ENCODE data around the gene UHRF1.

The UHRF1 gene

DNA sequence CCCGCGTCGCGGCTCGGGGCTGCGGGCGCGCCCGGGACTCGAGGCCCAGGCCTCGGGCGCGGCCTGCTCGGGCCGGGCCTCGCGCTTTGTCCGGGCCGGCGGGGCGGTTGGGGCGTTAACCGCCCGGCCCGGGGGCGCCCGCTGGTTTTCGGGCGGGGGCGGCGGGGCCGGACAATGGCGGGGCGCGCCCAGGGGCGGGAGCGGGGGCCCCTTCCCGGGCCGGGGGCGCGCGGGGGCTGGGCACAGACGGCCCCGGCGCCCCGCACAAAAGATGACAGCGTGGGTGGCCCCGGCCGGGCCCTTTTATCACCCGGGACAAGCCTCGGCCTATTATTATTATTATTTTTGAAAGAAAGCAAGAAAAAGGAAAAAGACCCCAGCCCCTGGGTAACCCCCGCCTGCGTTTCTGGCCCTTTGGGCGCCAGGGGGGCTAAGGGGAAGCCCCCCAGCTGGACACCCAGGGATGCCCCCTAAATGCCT lies 60.0 kb downstream of the UHRF1 start:
- peak overlapping the region; percentile 68 for H3K4me3 ChIP-seq (ENCODE audit: low read depth, low read length, poor library complexity, severe bottlenecking)
- no peak overlapping the region for H3K27ac ChIP-seq (ENCODE audit: low read depth, low read length, poor library complexity, severe bottlenecking)
- H2AFZ ChIP-seq (ENCODE audit: low read length) = no peak overlapping the region
- H3K9me3 ChIP-seq (ENCODE audit: low read length) = no peaks in the 10 kb centered on the region
- H3K9ac ChIP-seq (ENCODE audit: low read length) = peak overlapping the region; percentile 66
- no peaks in the 10 kb centered on the region for H4K20me1 ChIP-seq (ENCODE audit: insufficient read depth, low read length)
- peaks cover 42% of the 10 kb centered on the region for H3K4me1 ChIP-seq (ENCODE audit: insufficient read depth, low read length, severe bottlenecking)
- no peaks in the 10 kb centered on the region for H3K9me2 ChIP-seq (ENCODE audit: low read depth, low read length)
- TF ChIP-seq, protein P1, sequence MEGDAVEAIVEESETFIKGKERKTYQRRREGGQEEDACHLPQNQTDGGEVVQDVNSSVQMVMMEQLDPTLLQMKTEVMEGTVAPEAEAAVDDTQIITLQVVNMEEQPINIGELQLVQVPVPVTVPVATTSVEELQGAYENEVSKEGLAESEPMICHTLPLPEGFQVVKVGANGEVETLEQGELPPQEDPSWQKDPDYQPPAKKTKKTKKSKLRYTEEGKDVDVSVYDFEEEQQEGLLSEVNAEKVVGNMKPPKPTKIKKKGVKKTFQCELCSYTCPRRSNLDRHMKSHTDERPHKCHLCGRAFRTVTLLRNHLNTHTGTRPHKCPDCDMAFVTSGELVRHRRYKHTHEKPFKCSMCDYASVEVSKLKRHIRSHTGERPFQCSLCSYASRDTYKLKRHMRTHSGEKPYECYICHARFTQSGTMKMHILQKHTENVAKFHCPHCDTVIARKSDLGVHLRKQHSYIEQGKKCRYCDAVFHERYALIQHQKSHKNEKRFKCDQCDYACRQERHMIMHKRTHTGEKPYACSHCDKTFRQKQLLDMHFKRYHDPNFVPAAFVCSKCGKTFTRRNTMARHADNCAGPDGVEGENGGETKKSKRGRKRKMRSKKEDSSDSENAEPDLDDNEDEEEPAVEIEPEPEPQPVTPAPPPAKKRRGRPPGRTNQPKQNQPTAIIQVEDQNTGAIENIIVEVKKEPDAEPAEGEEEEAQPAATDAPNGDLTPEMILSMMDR (IDR thresholded peaks at IDR 0.05; ENCODE audit: low read length) = no peak
- TF ChIP-seq EZH2 (IDR thresholded peaks at IDR 0.05; ENCODE audit: borderline replicate concordance, low read length) = no peak
- peak overlapping the region; percentile 77 for H3K4me2 ChIP-seq (ENCODE audit: low read length)
- no peaks in the 10 kb centered on the region; the same call in 1 of the 2 replicates for H3F3A ChIP-seq (ENCODE audit: insufficient read depth, low read length)
- H3K79me2 ChIP-seq (ENCODE audit: insufficient read depth, low read length) = no peaks in the 10 kb centered on the region
- H3K27me3 ChIP-seq (ENCODE audit: insufficient read depth, low read length) = no peaks in the 10 kb centered on the region
- H3K36me3 ChIP-seq (ENCODE audit: insufficient read depth, low read length) = peaks cover 9% of the 10 kb centered on the region; the same call in 1 of the 2 replicates

DNA sequence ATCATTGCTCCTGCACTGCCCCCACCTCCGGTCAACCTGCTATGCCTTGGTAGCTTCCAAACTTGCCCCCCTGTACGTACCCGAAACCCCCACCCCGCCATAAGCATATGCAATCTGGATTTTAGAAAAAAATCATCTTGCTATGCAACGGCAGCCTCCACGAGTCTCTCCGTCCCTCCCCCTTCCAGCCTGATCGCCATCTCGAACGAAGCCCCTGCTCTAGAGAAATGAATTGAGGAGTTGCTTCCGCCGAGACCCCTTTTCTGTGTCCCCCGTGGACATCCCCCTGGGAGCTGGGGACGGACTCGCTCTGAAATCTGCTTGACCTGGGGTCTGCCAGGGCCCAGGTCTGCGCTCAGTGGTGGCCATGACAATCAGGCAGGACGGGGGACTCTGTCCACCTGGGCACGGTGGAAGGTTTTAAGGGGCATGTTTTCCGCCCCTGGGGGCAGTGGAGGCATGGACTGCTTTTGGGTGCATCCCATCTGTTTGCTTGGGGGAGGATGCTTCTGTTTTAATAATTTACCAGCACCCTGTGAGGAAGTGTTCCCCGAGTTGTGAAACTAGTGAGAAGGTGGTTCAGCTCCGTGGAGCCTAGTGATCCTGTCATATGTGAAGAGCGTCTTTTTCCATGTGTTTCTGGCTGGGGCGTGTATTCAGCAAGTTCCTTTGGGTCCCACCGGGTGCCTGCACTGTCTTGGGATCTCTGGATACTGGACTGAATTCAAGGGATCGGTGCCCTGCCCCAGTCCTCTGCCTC lies 60.7 kb downstream of the UHRF1 start:
- Histone ChIP-seq H3K36me3 (ENCODE audit: insufficient read depth, low read length) (peaks cover 2% of the 10 kb centered on the region; the same call in 1 of the 2 replicates), H4K20me1 (ENCODE audit: insufficient read depth, low read length) (no peaks in the 10 kb centered on the region), H3K9ac (ENCODE audit: low read length) (peak overlapping the region; percentile 66), H3K9me3 (ENCODE audit: low read length) (no peaks in the 10 kb centered on the region), H3K9me2 (ENCODE audit: low read depth, low read length) (no peaks in the 10 kb centered on the region), H3K4me3 (ENCODE audit: low read depth, low read length, poor library complexity, severe bottlenecking) (peak overlapping the region; percentile 68), H3K27ac (ENCODE audit: low read depth, low read length, poor library complexity, severe bottlenecking) (peak overlapping the region; percentile 28), H3K27me3 (ENCODE audit: insufficient read depth, low read length) (no peaks in the 10 kb centered on the region), H3F3A (ENCODE audit: insufficient read depth, low read length) (no peaks in the 10 kb centered on the region; the same call in 1 of the 2 replicates), H3K4me2 (ENCODE audit: low read length) (peak overlapping the region; percentile 77), H3K79me2 (ENCODE audit: insufficient read depth, low read length) (no peaks in the 10 kb centered on the region), H3K4me1 (ENCODE audit: insufficient read depth, low read length, severe bottlenecking) (peaks cover 46% of the 10 kb centered on the region), H2AFZ (ENCODE audit: low read length) (no peak overlapping the region)
- TF ChIP-seq, protein P1 (IDR thresholded peaks at IDR 0.05; ENCODE audit: low read length) = no peak
- no peak for TF ChIP-seq EZH2 (IDR thresholded peaks at IDR 0.05; ENCODE audit: borderline replicate concordance, low read length)

DNA sequence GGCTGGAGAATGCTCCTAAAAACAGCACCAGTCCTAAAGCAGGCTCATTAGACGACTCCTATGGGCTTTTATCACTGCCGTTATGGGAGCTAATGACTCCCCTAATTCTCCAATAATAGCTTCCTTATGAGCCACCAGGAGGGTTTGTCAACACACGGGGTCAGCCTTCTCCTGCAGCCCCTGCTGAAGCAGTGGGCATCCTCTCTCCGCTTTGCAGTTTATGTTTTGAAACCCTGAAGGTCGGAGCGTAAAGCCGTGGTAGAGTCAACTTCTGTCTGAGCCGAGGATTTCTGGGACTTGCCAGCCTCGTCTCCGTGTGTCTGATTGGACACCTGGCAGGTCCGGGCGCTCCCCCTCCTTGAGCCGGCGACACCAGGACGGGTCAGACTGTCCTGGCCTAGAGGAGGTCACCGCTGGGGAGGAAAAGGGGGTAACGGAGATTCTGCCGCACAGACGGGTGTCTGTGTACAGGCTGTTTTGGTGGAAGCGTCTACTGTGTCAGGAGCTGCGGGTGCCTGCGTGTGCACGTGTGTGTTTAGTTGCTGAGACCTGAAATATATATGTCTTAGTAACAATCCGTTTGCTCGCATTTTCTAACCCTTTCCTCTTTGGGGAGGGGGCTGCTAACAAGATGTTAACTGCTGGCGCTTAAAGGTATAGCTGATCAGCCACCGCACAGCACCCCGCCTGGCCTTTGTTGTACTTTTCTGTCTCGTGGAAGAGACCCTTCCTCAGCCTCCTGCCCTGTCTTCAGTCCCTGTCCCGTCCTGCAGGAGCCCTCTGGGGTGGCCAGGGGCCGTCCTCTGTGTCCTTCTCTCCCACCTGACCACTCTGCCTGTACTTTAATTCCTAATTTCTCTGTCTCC lies 61.5 kb downstream of the UHRF1 start:
- TF ChIP-seq, protein P1 (IDR thresholded peaks at IDR 0.05; ENCODE audit: low read length) = no peak
- TF ChIP-seq EZH2 (IDR thresholded peaks at IDR 0.05; ENCODE audit: borderline replicate concordance, low read length) = no peak
- Histone ChIP-seq H3K79me2 (ENCODE audit: insufficient read depth, low read length) (no peaks in the 10 kb centered on the region), H3K27ac (ENCODE audit: low read depth, low read length, poor library complexity, severe bottlenecking) (peak overlapping the region; percentile 28), H2AFZ (ENCODE audit: low read length) (no peak overlapping the region), H3K9ac (ENCODE audit: low read length) (peak overlapping the region; percentile 66; the same call in 1 of the 2 replicates), H3K9me2 (ENCODE audit: low read depth, low read length) (no peaks in the 10 kb centered on the region), H3K9me3 (ENCODE audit: low read length) (no peaks in the 10 kb centered on the region), H3K4me3 (ENCODE audit: low read depth, low read length, poor library complexity, severe bottlenecking) (peak overlapping the region; percentile 68), H3K36me3 (ENCODE audit: insufficient read depth, low read length) (no peaks in the 10 kb centered on the region), H3K4me1 (ENCODE audit: insufficient read depth, low read length, severe bottlenecking) (peaks cover 53% of the 10 kb centered on the region), H3F3A (ENCODE audit: insufficient read depth, low read length) (no peaks in the 10 kb centered on the region), H4K20me1 (ENCODE audit: insufficient read depth, low read length) (no peaks in the 10 kb centered on the region), H3K4me2 (ENCODE audit: low read length) (peak overlapping the region; percentile 77), H3K27me3 (ENCODE audit: insufficient read depth, low read length) (no peaks in the 10 kb centered on the region)

Data from OCI-LY1 (cell line).